Hippocampal formation (tissue), 2 donors: ENCODE data around the gene RPUSD1.
A peak's percentile ranks its signal among the peaks of the same experiment; 100 is the strongest.
"Not testable (repeated sequence)": the region's sequence is repeated elsewhere in the genome, so short reads cannot be mapped to it uniquely, and the experiment has no call there.

ENCODE experiments used
- DNase-seq, 2 donors: peaks; one replicate each; lab custom pipeline; 2025; lab: John Stamatoyannopoulos, UW

RPUSD1 gene

GRCh38 chr16:747978-748746 is 40.0 kb downstream of the RPUSD1 start:
- no peak for DNase-seq

GRCh38 chr16:746637-747036 is 41.5 kb downstream of the RPUSD1 start:
- DNase-seq: no peak

- no peak for DNase-seq
These were observed 42.4 kb downstream of the RPUSD1 start for GRCh38 chr16:745739-746138.

- DNase-seq: no peak
These were observed 44.2 kb downstream of the RPUSD1 start for GRCh38 chr16:743794-744500.

- not testable (repeated sequence) for DNase-seq
These were observed 45.3 kb downstream of the RPUSD1 start for GRCh38 chr16:742894-743293.

GRCh38 chr16:741986-742629 is 46.1 kb downstream of the RPUSD1 start:
- DNase-seq: no peak

- peak; percentile 54 to 73 for DNase-seq
These were observed 47.2 kb downstream of the RPUSD1 start, which contains the start of gene CIAO3 for GRCh38 chr16:740764-741505. CIAO3 (minus strand) TSS chr16:740997; CDS start chr16:740985, 12 bp downstream.

- no peak for DNase-seq
These were observed 47.8 kb downstream of the RPUSD1 start for GRCh38 chr16:740459-740763.

GRCh38 chr16:739560-740458 is 48.4 kb downstream of the RPUSD1 start:
- DNase-seq: no peak

- DNase-seq: no peak
These were observed 51.2 kb downstream of the RPUSD1 start for GRCh38 chr16:736936-737481.

- DNase-seq: no peak
These were observed 52.2 kb downstream of the RPUSD1 start for GRCh38 chr16:735982-736453.

GRCh38 chr16:734981-735881 is 53.0 kb downstream of the RPUSD1 start:
- DNase-seq: no peak
